ENCODE data around the gene NBEAL1. TPM values are rescaled to one million over a fixed set of nuclear protein-coding genes. Genes with fewer than 3 reads are reported as not detected.

Gene NBEAL1
- total RNA-seq, 1 experiment from 2014 or later, result 17.0 TPM

- intact Hi-C loops (cut with micrococcal nuclease), result no loop called here
- Histone ChIP-seq H4K20me1 (ENCODE audit: insufficient read depth) (no peaks in the 10 kb centered on the region; the same call in 1 of the 2 replicates), H3K9ac (ENCODE audit: low read length) (no peak overlapping the region), H3K4me2 (ENCODE audit: low read length) (no peak overlapping the region), H3K9me2 (ENCODE audit: insufficient read depth) (no peaks in the 10 kb centered on the region), H2AFZ (ENCODE audit: low read depth, low read length, poor library complexity, severe bottlenecking) (no peak overlapping the region), H3K27ac (ENCODE audit: low read depth, low read length) (no peak overlapping the region), H3K79me2 (ENCODE audit: insufficient read depth, low read length) (peaks cover 19% of the 10 kb centered on the region), H3K4me1 (ENCODE audit: control insufficient read depth in 1 of 2, insufficient read depth in 2 of 2, low read length in 2 of 2) (peaks cover 2 to 12% of the 10 kb centered on the region in 2 experiments; a peak in 2 of 4 replicates), H3K36me3 (ENCODE audit: control insufficient read depth in 1 of 2, insufficient read depth in 2 of 2, low read length in 2 of 2) (0 out of 4 replicates have a peak, but pooled peaks cover 0 to 3% of the 10 kb centered on the region in 2 experiments), H3K9me3 (ENCODE audit: control insufficient read depth in 1 of 2, insufficient read depth in 1 of 2, low read depth in 1 of 2, low read length in 2 of 2) (no peaks in the 10 kb centered on the region), H3K27me3 (ENCODE audit: insufficient read depth, low read length) (no peaks in the 10 kb centered on the region), H3K4me3 (replicated peaks in 1 of 2; ENCODE audit: low read depth in 1 of 2, low read length in 2 of 2) (no peak overlapping the region)
- TF ChIP-seq MAX (IDR thresholded peaks at IDR 0.05), result no peak
- no peak for TF ChIP-seq POLR2AphosphoS5 (IDR thresholded peaks at IDR 0.05; ENCODE audit: low read depth, low read length)
- no peak for TF ChIP-seq YY1 (IDR thresholded peaks at IDR 0.05; ENCODE audit: extremely low read depth, insufficient replicate concordance, low read depth, low read length)
- TF ChIP-seq ZNF274 (IDR thresholded peaks at IDR 0.05; ENCODE audit: low read depth, low read length), result no peak
- TF ChIP-seq ELF1 (IDR thresholded peaks at IDR 0.05; ENCODE audit: borderline replicate concordance, low read depth), result no peak
- TF ChIP-seq, protein P1, sequence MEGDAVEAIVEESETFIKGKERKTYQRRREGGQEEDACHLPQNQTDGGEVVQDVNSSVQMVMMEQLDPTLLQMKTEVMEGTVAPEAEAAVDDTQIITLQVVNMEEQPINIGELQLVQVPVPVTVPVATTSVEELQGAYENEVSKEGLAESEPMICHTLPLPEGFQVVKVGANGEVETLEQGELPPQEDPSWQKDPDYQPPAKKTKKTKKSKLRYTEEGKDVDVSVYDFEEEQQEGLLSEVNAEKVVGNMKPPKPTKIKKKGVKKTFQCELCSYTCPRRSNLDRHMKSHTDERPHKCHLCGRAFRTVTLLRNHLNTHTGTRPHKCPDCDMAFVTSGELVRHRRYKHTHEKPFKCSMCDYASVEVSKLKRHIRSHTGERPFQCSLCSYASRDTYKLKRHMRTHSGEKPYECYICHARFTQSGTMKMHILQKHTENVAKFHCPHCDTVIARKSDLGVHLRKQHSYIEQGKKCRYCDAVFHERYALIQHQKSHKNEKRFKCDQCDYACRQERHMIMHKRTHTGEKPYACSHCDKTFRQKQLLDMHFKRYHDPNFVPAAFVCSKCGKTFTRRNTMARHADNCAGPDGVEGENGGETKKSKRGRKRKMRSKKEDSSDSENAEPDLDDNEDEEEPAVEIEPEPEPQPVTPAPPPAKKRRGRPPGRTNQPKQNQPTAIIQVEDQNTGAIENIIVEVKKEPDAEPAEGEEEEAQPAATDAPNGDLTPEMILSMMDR (IDR thresholded peaks at IDR 0.05 in 2 of 3, conservative IDR thresholded peaks at IDR 0.05 in 1 of 3; ENCODE audit: borderline replicate concordance in 1 of 3, insufficient read depth in 1 of 3, low read depth in 2 of 3, low read length in 2 of 3), result no peak
- TF ChIP-seq TCF7L2 (IDR thresholded peaks at IDR 0.05; ENCODE audit: borderline replicate concordance, extremely low read depth, insufficient read depth, insufficient read length), result no peak
- TF ChIP-seq EGR1 (IDR thresholded peaks at IDR 0.05; ENCODE audit: low read depth), result no peak
- no peak for TF ChIP-seq CBX3 (IDR thresholded peaks at IDR 0.05; ENCODE audit: low read depth)
- TF ChIP-seq SP1 (IDR thresholded peaks at IDR 0.05; ENCODE audit: low read depth), result no peak
- no peak for TF ChIP-seq FOSL1 (IDR thresholded peaks at IDR 0.05; ENCODE audit: low read depth)
- TF ChIP-seq, protein P2, sequence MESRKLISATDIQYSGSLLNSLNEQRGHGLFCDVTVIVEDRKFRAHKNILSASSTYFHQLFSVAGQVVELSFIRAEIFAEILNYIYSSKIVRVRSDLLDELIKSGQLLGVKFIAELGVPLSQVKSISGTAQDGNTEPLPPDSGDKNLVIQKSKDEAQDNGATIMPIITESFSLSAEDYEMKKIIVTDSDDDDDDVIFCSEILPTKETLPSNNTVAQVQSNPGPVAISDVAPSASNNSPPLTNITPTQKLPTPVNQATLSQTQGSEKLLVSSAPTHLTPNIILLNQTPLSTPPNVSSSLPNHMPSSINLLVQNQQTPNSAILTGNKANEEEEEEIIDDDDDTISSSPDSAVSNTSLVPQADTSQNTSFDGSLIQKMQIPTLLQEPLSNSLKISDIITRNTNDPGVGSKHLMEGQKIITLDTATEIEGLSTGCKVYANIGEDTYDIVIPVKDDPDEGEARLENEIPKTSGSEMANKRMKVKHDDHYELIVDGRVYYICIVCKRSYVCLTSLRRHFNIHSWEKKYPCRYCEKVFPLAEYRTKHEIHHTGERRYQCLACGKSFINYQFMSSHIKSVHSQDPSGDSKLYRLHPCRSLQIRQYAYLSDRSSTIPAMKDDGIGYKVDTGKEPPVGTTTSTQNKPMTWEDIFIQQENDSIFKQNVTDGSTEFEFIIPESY (IDR thresholded peaks at IDR 0.05; ENCODE audit: extremely low read depth, insufficient replicate concordance, low read length), result no peak
- no peak for TF ChIP-seq ZFX (IDR thresholded peaks at IDR 0.05)
- no peak for TF ChIP-seq RAD21 (IDR thresholded peaks at IDR 0.05; ENCODE audit: low read depth)
- TF ChIP-seq SRF (IDR thresholded peaks at IDR 0.05; ENCODE audit: low read depth), result no peak
- no peak for TF ChIP-seq EZH2phosphoT487 (IDR thresholded peaks at IDR 0.05; ENCODE audit: borderline replicate concordance)
- ChIA-PET CTCF (no interaction called here), POLR2A (no interaction called here), RAD21 (ENCODE audit: low non-redundant PET in 1 of 2, low total read pairs in 2 of 2, uncharacterized antibody in 2 of 2, unreplicated experiment in 2 of 2) (no interaction called here)
- no TSS peak for BruUV-seq (replicated peaks)
- DNase-seq (ENCODE audit: low read depth, low spot score) (no peak), ATAC-seq (no peak)
These were observed 4.5 kb downstream of the NBEAL1 start for GRCh38 chr2:203019142-203019541.

Data from HCT116 (cell line).